ENCODE measurements around the gene TBC1D22A. TPM values are rescaled to one million over a fixed set of nuclear protein-coding genes. Genes with fewer than 3 reads are reported as not detected.

TBC1D22A gene
- total RNA-seq, 2 experiments from 2014 or later: 36.0 to 38.0 TPM

DNA sequence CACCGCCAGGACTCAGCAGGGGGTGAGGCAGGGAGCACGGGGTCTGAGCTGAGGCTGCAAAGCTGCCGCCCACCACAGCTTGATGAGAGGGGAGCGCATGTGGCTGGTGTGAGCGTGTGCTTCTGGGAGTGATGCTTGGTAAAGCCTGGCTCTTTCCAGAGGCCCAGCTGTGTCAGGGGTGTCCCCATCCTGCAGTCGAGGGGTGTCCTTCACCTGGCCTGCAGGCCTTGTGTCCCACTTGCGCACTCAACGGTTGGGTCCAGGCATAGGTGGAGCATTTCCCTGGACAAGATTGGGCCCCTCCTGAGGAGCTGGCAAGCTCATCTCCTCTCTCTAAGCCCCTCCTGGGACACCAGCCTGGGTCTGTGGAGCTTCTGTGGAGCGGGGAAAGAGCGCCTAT, 273.9 kb downstream of the TBC1D22A start:
- Mint-ChIP-seq H3K27me3 (no peaks in the 10 kb centered on the region), H3K4me1 (no peaks in the 10 kb centered on the region), H3K36me3 (ENCODE audit: low read depth) (peaks cover 2% of the 10 kb centered on the region), H3K4me3 (no peak overlapping the region), H3K27ac (no peak overlapping the region), H3K9me3 (ENCODE audit: low read depth) (no peaks in the 10 kb centered on the region)
- ChIA-PET POLR2A (no interaction called here), CTCF (interaction anchor here (0.5 to 0.6 kb wide), 2 partner anchors 204 to 1678 kb away, joined by 3 read pairs; no protein-coding TSS in a partner anchor)
- intact Hi-C loops (cut with DNase I, micrococcal nuclease): no loop called here
- no peak for DNase-seq
- ATAC-seq: no peak

DNA sequence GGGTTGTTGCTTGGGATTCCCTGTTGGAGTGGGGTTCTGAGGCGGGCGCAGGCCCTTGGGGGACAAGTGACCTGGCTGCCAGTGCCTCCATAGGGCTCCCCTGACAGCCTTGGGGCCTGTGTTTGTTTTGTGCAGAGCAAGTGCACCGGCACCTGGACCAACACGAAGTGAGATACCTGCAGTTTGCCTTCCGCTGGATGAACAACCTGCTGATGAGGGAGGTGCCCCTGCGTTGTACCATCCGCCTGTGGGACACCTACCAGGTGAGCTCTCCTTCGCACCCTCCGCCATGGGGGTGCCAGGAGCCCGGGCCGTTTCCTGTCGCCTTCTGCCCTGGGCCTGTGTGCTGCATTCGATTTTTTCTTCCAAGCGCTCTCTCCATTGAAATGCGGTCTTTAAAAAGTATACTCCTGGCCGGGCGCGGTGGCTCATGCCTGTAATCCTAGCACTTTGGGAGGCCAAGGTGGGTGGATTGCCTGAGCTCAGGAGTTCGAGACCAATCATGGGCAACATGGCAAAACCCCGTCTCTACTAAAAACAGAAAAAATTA, 274.6 kb downstream of the TBC1D22A start:
- ChIA-PET CTCF (interaction anchor here (0.6 kb wide), 2 partner anchors 25 to 29 kb away, joined by 3 read pairs; no protein-coding TSS in a partner anchor), POLR2A (interaction anchor here (0.5 kb wide), 1 partner anchor 36 kb away, joined by 9 read pairs; no protein-coding TSS in a partner anchor)
- no peaks in the 10 kb centered on the region for H3K9me3 Mint-ChIP-seq (ENCODE audit: low read depth)
- ATAC-seq (no peak), DNase-seq (no peak)
- intact Hi-C loops (cut with DNase I, micrococcal nuclease): no loop called here
- peaks cover 2% of the 10 kb centered on the region for H3K36me3 Mint-ChIP-seq (ENCODE audit: low read depth)
- H3K27me3 Mint-ChIP-seq: no peaks in the 10 kb centered on the region
- no peak overlapping the region for H3K27ac Mint-ChIP-seq
- H3K4me3 Mint-ChIP-seq: no peak overlapping the region
- H3K4me1 Mint-ChIP-seq: no peaks in the 10 kb centered on the region

DNA sequence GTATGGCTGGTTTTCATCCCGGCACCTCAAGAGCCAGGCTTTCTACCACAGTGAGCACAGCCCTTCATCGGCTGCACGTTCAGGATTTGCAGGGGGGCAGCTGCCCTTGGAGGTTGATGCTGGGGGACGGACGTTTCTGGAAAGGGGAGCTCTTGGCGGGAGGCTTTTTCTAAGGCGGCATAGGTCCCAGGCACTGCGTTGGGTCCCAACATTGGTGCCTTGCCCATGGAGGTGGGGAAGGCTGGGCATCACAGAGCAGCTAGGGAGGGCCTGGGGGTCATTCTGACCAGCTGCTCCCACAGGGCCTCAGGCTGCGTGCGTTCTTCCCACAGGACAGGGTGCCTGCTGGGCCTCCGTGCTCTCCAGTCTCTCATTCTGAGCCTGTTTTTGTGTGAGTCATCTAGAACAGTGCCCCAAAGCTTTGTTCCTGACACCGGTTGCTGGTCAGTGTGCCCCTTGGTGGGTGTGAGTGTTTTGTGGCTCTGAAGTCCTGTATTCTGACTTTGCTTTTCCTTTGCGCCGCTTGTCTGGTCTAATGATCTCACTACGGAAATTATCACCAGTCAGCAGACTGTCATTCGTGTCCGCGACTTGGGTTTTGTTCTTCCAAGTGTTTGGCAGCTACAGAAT, 275.9 kb downstream of the TBC1D22A start:
- DNase-seq (no peak), ATAC-seq (no peak)
- no peak overlapping the region for H3K4me3 Mint-ChIP-seq
- no peaks in the 10 kb centered on the region for H3K27me3 Mint-ChIP-seq
- POLR2A ChIA-PET: no interaction called here
- H3K36me3 Mint-ChIP-seq (ENCODE audit: low read depth): peaks cover 2% of the 10 kb centered on the region
- H3K4me1 Mint-ChIP-seq: peaks cover 11% of the 10 kb centered on the region
- CTCF ChIA-PET: no interaction called here
- no peak overlapping the region for H3K27ac Mint-ChIP-seq
- intact Hi-C loops (cut with DNase I, micrococcal nuclease): no loop called here
- H3K9me3 Mint-ChIP-seq (ENCODE audit: low read depth): no peaks in the 10 kb centered on the region

DNA sequence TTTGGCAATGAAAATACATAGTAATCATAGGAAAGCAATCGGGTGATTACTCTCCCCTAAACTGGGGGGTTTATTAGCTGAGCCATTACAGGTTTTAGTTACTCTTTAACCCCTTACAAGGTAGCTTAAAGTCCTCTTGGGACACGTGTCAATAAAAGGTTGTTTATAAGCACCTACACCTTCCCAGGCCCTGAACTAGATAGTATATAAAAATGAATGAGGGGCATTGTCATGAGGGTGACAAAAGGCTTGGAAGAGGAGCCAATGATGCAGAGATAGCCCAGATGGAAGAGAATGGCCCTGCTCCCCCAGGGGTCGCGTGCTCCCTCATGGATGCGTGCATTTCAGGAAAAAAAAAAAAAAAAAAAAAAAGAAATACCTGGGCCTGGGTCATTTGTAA, 276.9 kb downstream of the TBC1D22A start:
- POLR2A ChIA-PET: no interaction called here
- no peaks in the 10 kb centered on the region for H3K27me3 Mint-ChIP-seq
- DNase-seq (no peak), ATAC-seq (no peak)
- CTCF ChIA-PET: no interaction called here
- intact Hi-C loops (cut with DNase I, micrococcal nuclease): no loop called here
- H3K9me3 Mint-ChIP-seq (ENCODE audit: low read depth): no peaks in the 10 kb centered on the region
- no peak overlapping the region for H3K4me3 Mint-ChIP-seq
- H3K4me1 Mint-ChIP-seq: peaks cover 19% of the 10 kb centered on the region
- H3K36me3 Mint-ChIP-seq (ENCODE audit: low read depth): peaks cover 2% of the 10 kb centered on the region
- no peak overlapping the region for H3K27ac Mint-ChIP-seq

DNA sequence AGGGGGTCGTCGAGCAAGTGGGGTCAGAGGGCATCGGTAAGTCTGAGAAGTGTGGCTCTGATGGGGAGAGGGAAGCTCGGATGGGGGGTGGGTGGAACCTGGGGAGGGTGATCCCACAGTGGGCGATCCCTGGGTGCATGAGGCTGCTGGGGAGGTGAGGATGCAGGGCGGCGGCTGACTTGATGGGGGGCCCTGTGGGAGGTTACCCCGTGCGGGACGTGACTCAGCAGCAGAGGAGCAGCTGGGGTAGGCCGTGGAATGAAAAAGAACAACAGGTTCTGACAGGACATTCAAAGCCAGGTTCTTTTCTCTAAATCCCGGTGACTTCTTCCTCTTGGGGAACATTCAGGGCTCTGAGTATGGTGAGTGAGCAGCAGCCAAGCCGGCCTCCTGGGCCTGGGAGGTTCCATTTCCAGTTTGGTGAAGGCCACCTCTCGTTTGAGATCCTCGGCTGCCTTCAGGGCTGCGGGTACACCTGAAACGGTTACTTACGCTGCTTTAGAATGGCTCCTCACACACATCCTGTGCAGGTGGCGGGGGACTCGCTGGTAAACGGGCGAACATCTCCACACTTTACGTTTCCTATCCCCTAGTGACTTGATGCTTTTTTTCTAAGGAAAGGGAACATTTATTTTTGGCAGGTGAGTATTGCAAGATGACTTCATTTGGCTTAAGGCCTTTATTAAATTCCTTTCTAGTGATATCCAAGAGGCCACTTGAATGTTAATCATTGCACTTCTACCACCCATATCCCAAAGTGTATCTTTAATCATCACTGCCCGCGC, 278.2 kb downstream of the TBC1D22A start:
- CTCF ChIA-PET: no interaction called here
- intact Hi-C loops (cut with DNase I, micrococcal nuclease): no loop called here
- Mint-ChIP-seq H3K4me3 (no peak overlapping the region), H3K36me3 (ENCODE audit: low read depth) (peaks cover 2% of the 10 kb centered on the region), H3K27ac (no peak overlapping the region), H3K4me1 (peaks cover 22% of the 10 kb centered on the region), H3K27me3 (no peaks in the 10 kb centered on the region), H3K9me3 (ENCODE audit: low read depth) (no peaks in the 10 kb centered on the region)
- POLR2A ChIA-PET: no interaction called here
- DNase-seq: no peak
- no peak for ATAC-seq

DNA sequence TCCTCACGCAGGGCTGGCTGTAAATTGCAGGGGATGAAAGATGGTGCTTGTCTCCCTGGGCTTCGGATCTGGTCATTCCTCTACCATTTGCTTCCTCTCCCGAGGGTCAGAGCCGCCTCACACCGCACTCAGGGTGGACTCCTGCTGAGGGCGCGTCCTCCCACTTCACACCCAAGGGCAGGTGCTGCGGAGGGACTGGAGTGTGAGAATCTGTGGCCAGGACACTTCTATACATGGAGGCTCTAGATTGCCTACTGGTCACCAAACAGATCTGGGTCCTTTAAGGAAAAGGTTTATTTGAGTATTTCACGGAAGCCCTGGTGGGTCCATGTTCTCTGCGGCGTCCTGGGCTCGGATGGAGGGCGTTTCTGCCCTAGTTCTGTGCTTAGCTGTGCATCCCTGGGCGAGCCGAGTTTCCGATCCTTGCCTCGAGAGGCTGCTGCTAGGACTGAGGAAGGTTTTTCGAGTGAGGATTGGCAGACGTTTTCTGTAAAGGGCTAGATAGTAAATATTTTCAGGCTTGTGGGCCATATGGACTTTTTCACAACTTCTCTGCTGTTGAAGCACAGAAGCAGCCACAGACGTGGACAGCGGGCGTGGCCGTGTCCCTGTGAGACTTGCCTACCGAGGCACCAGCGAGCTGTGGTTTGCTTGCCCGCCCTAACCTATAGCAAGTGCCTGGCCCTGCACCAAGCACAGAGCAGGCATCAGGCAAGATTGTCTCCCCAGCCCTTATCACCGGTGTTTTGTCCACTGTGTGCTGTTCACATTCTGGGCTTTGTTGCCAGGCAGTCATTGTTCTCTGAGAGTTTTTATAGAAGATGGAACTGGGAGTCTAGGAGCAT, 279.0 kb downstream of the TBC1D22A start:
- Mint-ChIP-seq H3K4me1 (peaks cover 22% of the 10 kb centered on the region), H3K27me3 (no peaks in the 10 kb centered on the region), H3K36me3 (ENCODE audit: low read depth) (peaks cover 2% of the 10 kb centered on the region), H3K27ac (no peak overlapping the region), H3K9me3 (ENCODE audit: low read depth) (no peaks in the 10 kb centered on the region), H3K4me3 (no peak overlapping the region)
- DNase-seq: no peak
- POLR2A ChIA-PET: no interaction called here
- CTCF ChIA-PET: no interaction called here
- no peak for ATAC-seq
- intact Hi-C loops (cut with DNase I, micrococcal nuclease): no loop called here

DNA sequence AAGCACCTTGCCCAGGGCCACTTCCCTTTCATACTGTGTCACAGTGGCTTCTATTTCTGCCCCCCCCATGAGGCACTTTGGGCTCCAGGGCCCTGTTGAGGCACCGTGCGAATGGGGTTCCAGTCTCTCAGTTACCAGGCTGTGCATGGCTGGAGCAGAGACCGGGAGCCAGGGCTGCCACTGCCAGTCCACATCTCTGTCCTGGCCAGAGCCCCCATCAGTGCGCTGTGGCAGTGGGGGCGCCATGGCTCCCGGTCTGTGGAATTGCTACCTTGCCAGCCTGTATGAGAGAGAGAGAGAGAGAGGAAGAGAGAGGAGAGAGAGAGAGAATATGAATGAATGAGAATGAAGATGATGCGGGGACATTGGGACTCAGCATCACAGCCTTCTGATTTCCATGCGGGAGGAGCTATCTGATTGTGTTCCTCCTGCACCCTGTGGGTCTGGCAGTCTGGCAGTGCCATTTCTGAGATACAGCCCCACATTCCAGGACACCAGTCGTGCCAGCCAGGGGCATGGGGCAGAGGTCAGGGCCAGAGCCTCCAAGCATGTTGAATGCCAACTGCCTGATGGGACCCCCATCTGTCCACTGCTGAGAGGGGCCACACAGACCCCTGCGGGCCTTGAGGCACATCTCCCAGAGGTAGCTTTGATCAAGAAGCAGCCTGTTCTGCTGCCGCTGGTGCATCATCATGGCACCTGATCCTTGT, 279.8 kb downstream of the TBC1D22A start:
- Mint-ChIP-seq H3K4me1 (peaks cover 22% of the 10 kb centered on the region), H3K27ac (no peak overlapping the region), H3K4me3 (no peak overlapping the region), H3K9me3 (ENCODE audit: low read depth) (no peaks in the 10 kb centered on the region), H3K36me3 (ENCODE audit: low read depth) (peaks cover 2% of the 10 kb centered on the region), H3K27me3 (no peaks in the 10 kb centered on the region)
- DNase-seq (no peak), ATAC-seq (no peak)
- intact Hi-C loops (cut with DNase I, micrococcal nuclease): no loop called here
- ChIA-PET CTCF (interaction anchor here (0.7 kb wide), 1 partner anchor 218 kb away, joined by 3 read pairs; no protein-coding TSS in a partner anchor), POLR2A (no interaction called here)

DNA sequence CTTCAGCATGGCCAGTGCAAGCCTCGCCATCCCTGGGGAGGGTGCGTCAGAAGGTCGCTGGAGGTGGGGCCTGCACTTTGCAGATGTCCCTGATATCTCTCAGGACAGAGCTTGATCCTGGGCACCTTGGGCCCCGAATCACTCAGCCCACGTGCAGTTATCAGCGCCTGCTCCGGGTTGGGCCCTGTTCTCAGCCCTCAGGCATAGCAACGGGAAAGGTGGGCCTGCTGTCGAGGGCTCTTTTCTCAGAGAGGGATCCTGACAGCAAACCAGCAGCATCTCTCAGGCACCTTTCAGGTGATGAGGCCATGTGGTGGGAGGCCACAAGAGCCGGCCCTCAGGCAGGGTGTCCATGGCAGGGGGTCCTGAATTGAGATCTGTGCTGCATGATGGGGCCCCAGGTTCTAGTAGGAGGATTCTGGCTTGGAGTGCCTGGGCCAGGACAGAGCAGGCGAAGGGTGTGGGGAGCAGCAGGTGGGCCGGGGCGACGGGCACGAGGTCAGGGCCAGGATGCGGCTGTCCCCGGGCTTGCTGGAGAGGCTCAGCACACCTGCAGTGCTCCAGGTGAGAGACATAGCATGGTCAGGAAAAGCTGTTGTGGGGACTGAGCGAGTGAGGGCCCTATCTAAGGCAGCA, 280.5 kb downstream of the TBC1D22A start:
- H3K4me3 Mint-ChIP-seq: no peak overlapping the region
- no peaks in the 10 kb centered on the region for H3K9me3 Mint-ChIP-seq (ENCODE audit: low read depth)
- ChIA-PET CTCF (interaction anchor here (0.7 kb wide), 1 partner anchor 219 kb away, joined by 3 read pairs; no protein-coding TSS in a partner anchor), POLR2A (no interaction called here)
- DNase-seq (no peak), ATAC-seq (no peak)
- peaks cover 22% of the 10 kb centered on the region for H3K4me1 Mint-ChIP-seq
- peaks cover 2% of the 10 kb centered on the region for H3K36me3 Mint-ChIP-seq (ENCODE audit: low read depth)
- H3K27me3 Mint-ChIP-seq: no peaks in the 10 kb centered on the region
- intact Hi-C loops (cut with DNase I, micrococcal nuclease): no loop called here
- no peak overlapping the region for H3K27ac Mint-ChIP-seq

DNA sequence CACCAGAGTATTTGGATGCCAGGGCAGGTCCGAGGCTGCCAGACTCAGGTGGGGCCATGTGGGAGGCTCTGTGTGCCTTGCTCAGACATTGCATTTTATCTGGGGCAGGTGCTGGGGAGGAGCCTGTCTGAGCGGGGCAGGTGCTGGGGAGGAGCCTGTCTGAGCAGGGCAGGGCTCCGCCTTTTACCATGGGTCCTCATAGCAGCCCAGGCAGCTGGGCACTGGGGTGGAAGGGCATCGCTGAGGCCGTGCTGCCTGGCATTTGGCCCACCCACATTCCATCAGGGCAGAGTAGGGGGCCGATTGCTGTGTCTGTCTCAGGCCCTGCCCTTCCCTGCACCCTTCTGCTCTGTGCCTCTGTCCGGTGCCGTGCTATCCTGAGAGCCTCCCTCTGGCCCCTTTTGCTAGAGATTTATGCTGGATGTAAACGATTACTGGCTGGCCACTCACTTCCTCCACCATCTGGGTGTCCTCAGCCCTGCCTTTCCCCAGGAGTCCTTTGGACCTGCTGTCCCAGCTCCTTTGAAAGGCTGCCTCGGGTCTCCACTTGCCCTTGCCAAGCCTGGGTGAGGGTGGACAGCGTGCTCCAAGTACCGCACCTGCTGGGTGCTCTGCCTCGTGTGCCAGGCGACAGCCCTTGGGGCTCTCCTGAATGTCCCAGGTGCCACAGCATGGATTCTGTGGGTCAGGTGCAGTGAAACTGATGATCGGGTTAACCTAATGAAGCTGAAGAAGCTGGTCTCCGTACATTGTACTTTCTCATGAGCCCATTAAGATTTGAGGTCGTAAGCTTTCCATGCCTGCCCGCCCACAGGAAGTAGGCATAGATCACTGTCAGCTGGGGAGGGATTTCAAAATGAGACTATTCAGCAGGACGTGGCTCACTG, 281.6 kb downstream of the TBC1D22A start:
- Mint-ChIP-seq H3K27me3 (no peaks in the 10 kb centered on the region), H3K27ac (no peak overlapping the region), H3K9me3 (ENCODE audit: low read depth) (no peaks in the 10 kb centered on the region), H3K4me3 (no peak overlapping the region), H3K4me1 (peaks cover 23% of the 10 kb centered on the region), H3K36me3 (ENCODE audit: low read depth) (peaks cover 2% of the 10 kb centered on the region)
- DNase-seq (no peak), ATAC-seq (peak; percentile 28)
- intact Hi-C loops (cut with DNase I, micrococcal nuclease): no loop called here
- POLR2A ChIA-PET: no interaction called here
- CTCF ChIA-PET: interaction anchor here (0.5 to 0.6 kb wide), 2 partner anchors 92 to 240 kb away, joined by 3 read pairs; no protein-coding TSS in a partner anchor

All from activated CD4-positive, alpha-beta T cell treated with anti-CD3 and anti-CD28 coated beads for 36 hours (primary cell).